HCT116 (cell line): ENCODE measurements around the gene MCL1. TPM values are rescaled to one million over a fixed set of nuclear protein-coding genes. Genes with fewer than 3 reads are reported as not detected.

Experiments used
- ATAC-seq: fragments of 200-7000 bp; cut with Tn5 transposase; 2 replicates; pipeline ENCODE4 v1.9.1; 2020; ENCODE audit warnings: mild to moderate bottlenecking, moderate library complexity
- BruUV-seq: library from RNA; stranded (reverse); fragments of 400-500 nt; replicated peaks from 2 replicates; lab custom pipeline; 2021; lab: Mats Ljungman, UMichigan
- CTCF ChIA-PET: fragments of 300-600 bp; sonication (Branson Sonifier 250); formaldehyde crosslinking; loops from one replicate; lab custom pipeline; 2021; ENCODE audit warnings: antibody characterized with exemption; lab: Charles Lee
- POLR2A ChIA-PET: fragments of 300-600, 350-600 bp; sonication (Branson Sonifier 250); formaldehyde crosslinking; loops from one replicate; lab custom pipeline; 2021; ENCODE audit warnings: antibody characterized with exemption; lab: Charles Lee
- RAD21 ChIA-PET, 2 experiments: fragments of 300-600 bp; sonication (Branson Sonifier 250); formaldehyde crosslinking; loops; one replicate each; lab custom pipeline; 2023; ENCODE audit warnings: low total read pairs in 2 of 2; ENCODE audit not compliant: uncharacterized antibody in 2 of 2, unreplicated experiment in 2 of 2, low non-redundant PET in 1 of 2; lab: Charles Lee
- DNase-seq: peaks from one replicate; pipeline ENCODE4 v3.0.0-alpha.2; 2010; ENCODE audit warnings: low read depth, low spot score
- H2AFZ ChIP-seq: fragments of 200-600 bp; shearing (Covaris generic), sonication (generic); 2 replicates; pipeline ENCODE4 v1.6.1; 2017; ENCODE audit warnings: low read depth, mixed run types, mixed read lengths, antibody characterized with exemption, low read length; ENCODE audit not compliant: poor library complexity, severe bottlenecking
- H3K27ac ChIP-seq: 2 replicates; pipeline ENCODE4 v1.5.1; 2012; ENCODE audit warnings: low read depth, low read length
- H3K27me3 ChIP-seq: fragments of 200-600 bp; sonication (generic); 2 replicates; pipeline ENCODE4 v1.6.1; 2016; ENCODE audit warnings: mixed run types, low read length, mixed read lengths; ENCODE audit not compliant: insufficient read depth
- H3K36me3 ChIP-seq, 2 experiments: fragments of 200-500 bp in 1 of 2; fragments of 200-600 bp in 1 of 2; sonication (Bioruptor generic) in 1 of 2; sonication (generic) in 1 of 2; 2 replicates each; pipeline versions ENCODE4 v1.5.1 to v1.6.1; 2014 to 2016; ENCODE audit warnings: low read length in 2 of 2, inconsistent platforms in 1 of 2, mixed read lengths in 1 of 2, mixed run types in 1 of 2; ENCODE audit not compliant: insufficient read depth in 2 of 2, control insufficient read depth in 1 of 2
- H3K4me1 ChIP-seq, 2 experiments: fragments of 200-600 bp in 1 of 2; sonication (generic) in 1 of 2; 2 replicates each; pipeline versions ENCODE4 v1.5.1 to v1.6.1; 2012 to 2017; ENCODE audit warnings: low read length in 2 of 2, inconsistent platforms in 1 of 2, mild to moderate bottlenecking in 1 of 2, mixed read lengths in 1 of 2, mixed run types in 1 of 2, moderate library complexity in 1 of 2; ENCODE audit not compliant: insufficient read depth in 2 of 2, control insufficient read depth in 1 of 2
- H3K4me2 ChIP-seq: fragments of 200-600 bp; sonication (generic); 2 replicates; pipeline ENCODE4 v1.6.1; 2017; ENCODE audit warnings: mixed run types, low read length, mixed read lengths
- H3K4me3 ChIP-seq, 2 experiments: fragments of 200-600 bp in 1 of 2; sonication (generic) in 1 of 2; replicated peaks in 1 of 2; 2 replicates each; pipeline ENCODE4 v1.5.1; 2011 to 2016; ENCODE audit warnings: low read length in 2 of 2, control low read depth in 1 of 2, low read depth in 1 of 2, mild to moderate bottlenecking in 1 of 2, mixed read lengths in 1 of 2, mixed run types in 1 of 2
- H3K79me2 ChIP-seq: fragments of 200-600 bp; sonication (generic); 2 replicates; pipeline ENCODE4 v1.6.1; 2017; ENCODE audit warnings: mild to moderate bottlenecking, mixed run types, low read length, moderate library complexity, mixed read lengths; ENCODE audit not compliant: insufficient read depth
- H3K9ac ChIP-seq: fragments of 200-600 bp; sonication (generic); 2 replicates; pipeline ENCODE4 v1.6.1; 2016; ENCODE audit warnings: low read length, mixed read lengths
- H3K9me2 ChIP-seq: fragments of 200-600 bp; sonication (generic), shearing (Covaris generic); 2 replicates; pipeline ENCODE4 v1.6.1; 2017; ENCODE audit warnings: mixed run types, mild to moderate bottlenecking, moderate library complexity; ENCODE audit not compliant: insufficient read depth
- H3K9me3 ChIP-seq, 2 experiments: fragments of 200-500 bp in 1 of 2; fragments of 200-600 bp in 1 of 2; sonication (Bioruptor generic) in 1 of 2; sonication (generic) in 1 of 2; 2 replicates each; pipeline ENCODE4 v1.6.1; 2014 to 2017; ENCODE audit warnings: low read length in 2 of 2, mixed read lengths in 2 of 2, inconsistent platforms in 1 of 2, low read depth in 1 of 2, mild to moderate bottlenecking in 1 of 2, mixed run types in 1 of 2, moderate library complexity in 1 of 2; ENCODE audit not compliant: control insufficient read depth in 1 of 2, insufficient read depth in 1 of 2
- H4K20me1 ChIP-seq: fragments of 200-600 bp; sonication (generic), shearing (Covaris generic); 2 replicates; pipeline ENCODE4 v1.6.1; 2017; ENCODE audit warnings: mixed run types, mild to moderate bottlenecking, moderate library complexity; ENCODE audit not compliant: insufficient read depth
- ATF3 ChIP-seq: IDR thresholded peaks from 2 replicates; pipeline ENCODE4 v1.6.1; 2012
- CBX3 ChIP-seq: IDR thresholded peaks from 2 replicates; pipeline ENCODE4 v1.6.1; 2012; ENCODE audit warnings: low read depth
- CEBPB ChIP-seq: IDR thresholded peaks from 2 replicates; pipeline ENCODE4 v1.6.1; 2012; ENCODE audit warnings: low read depth
- CTCF ChIP-seq, 3 experiments: fragments of 200-600 bp in 1 of 3; sonication (generic) in 1 of 3; IDR thresholded peaks in 2 of 3; conservative IDR thresholded peaks in 1 of 3; 2 replicates each; pipeline ENCODE4 v1.5.1; 2012 to 2017; ENCODE audit warnings: low read depth in 2 of 3, low read length in 2 of 3, antibody characterized with exemption in 1 of 3, borderline replicate concordance in 1 of 3, control low read depth in 1 of 3, mild to moderate bottlenecking in 1 of 3, mixed read lengths in 1 of 3, mixed run types in 1 of 3, moderate library complexity in 1 of 3; ENCODE audit not compliant: insufficient read depth in 1 of 3
- EGR1 ChIP-seq: IDR thresholded peaks from 2 replicates; pipeline ENCODE4 v1.6.1; 2012; ENCODE audit warnings: low read depth
- ELF1 ChIP-seq: IDR thresholded peaks from 2 replicates; pipeline ENCODE4 v1.6.1; 2012; ENCODE audit warnings: low read depth, borderline replicate concordance
- EZH2 ChIP-seq: fragments of 200-600 bp; sonication (generic); IDR thresholded peaks from 2 replicates; pipeline ENCODE4 v1.6.1; 2017; ENCODE audit warnings: antibody characterized with exemption, mixed run types
- EZH2phosphoT487 ChIP-seq: fragments of 200-600 bp; IDR thresholded peaks from 2 replicates; pipeline ENCODE4 v1.6.1; 2018; ENCODE audit warnings: antibody characterized with exemption, borderline replicate concordance
- FOSL1 ChIP-seq: IDR thresholded peaks from 2 replicates; pipeline ENCODE4 v1.6.1; 2012; ENCODE audit warnings: low read depth
- MAX ChIP-seq: IDR thresholded peaks from 2 replicates; pipeline ENCODE4 v1.6.1; 2012
- POLR2AphosphoS5 ChIP-seq: IDR thresholded peaks from 2 replicates; pipeline ENCODE4 v1.6.1; 2011; ENCODE audit warnings: mild to moderate bottlenecking, low read depth, low read length, moderate library complexity
- RAD21 ChIP-seq: IDR thresholded peaks from 2 replicates; pipeline ENCODE4 v1.6.1; 2012; ENCODE audit warnings: low read depth, mild to moderate bottlenecking
- REST ChIP-seq: IDR thresholded peaks from 2 replicates; pipeline ENCODE4 v1.6.1; 2012; ENCODE audit warnings: low read depth
- SP1 ChIP-seq: IDR thresholded peaks from 2 replicates; pipeline ENCODE4 v1.6.1; 2012; ENCODE audit warnings: low read depth
- SRF ChIP-seq: IDR thresholded peaks from 2 replicates; pipeline ENCODE4 v1.6.1; 2012; ENCODE audit warnings: low read depth
- YY1 ChIP-seq: IDR thresholded peaks from 2 replicates; pipeline ENCODE4 v1.6.1; 2011; ENCODE audit warnings: low read length, low read depth, moderate library complexity, mild to moderate bottlenecking; ENCODE audit not compliant: insufficient replicate concordance; ENCODE audit errors: extremely low read depth
- ZBTB33 ChIP-seq: IDR thresholded peaks from 2 replicates; pipeline ENCODE4 v1.6.1; 2011; ENCODE audit warnings: mild to moderate bottlenecking, low read length, moderate library complexity; ENCODE audit not compliant: insufficient replicate concordance; ENCODE audit errors: extremely low read depth
- ZFX ChIP-seq: fragments of 450-650 bp; IDR thresholded peaks from 2 replicates; pipeline ENCODE4 v1.6.1; 2017
- ZNF274 ChIP-seq: fragments of 200-500 bp; sonication (Bioruptor generic); IDR thresholded peaks from 2 replicates; pipeline ENCODE4 v1.6.1; 2014; ENCODE audit warnings: mild to moderate bottlenecking, low read depth, low read length, inconsistent platforms
- intact Hi-C: fragments of 100-400 bp; cut with micrococcal nuclease; formaldehyde crosslinking; loops from 2 replicates; pipeline ENCODE4 v1.10.0; 2022
- total RNA-seq: library from RNA; stranded (reverse); gene quantifications from one replicate; pipeline ENCODE4 v1.2.1, GENCODE V29; 2021; ENCODE audit not compliant: unreplicated experiment

Gene MCL1
- total RNA-seq, 1 experiment from 2014 or later: 146 TPM

GRCh38 chr1:150576794-150577556 lies 2.4 kb downstream of the MCL1 start:
- RAD21 ChIA-PET: no interaction called here
- Histone ChIP-seq H3K9me2 (no peaks in the 10 kb centered on the region), H3K36me3 (peaks cover 35 to 58% of the 10 kb centered on the region in 2 experiments), H4K20me1 (peaks cover 58% of the 10 kb centered on the region), H2AFZ (no peak overlapping the region), H3K9me3 (no peaks in the 10 kb centered on the region), H3K4me3 (peak overlapping the region; percentile 71 to 80; a peak in 2 of 4 replicates), H3K4me2 (peak overlapping the region; percentile 86), H3K9ac (peak overlapping the region; percentile 86), H3K27ac (no peak overlapping the region), H3K4me1 (peaks cover 33 to 65% of the 10 kb centered on the region in 2 experiments), H3K79me2 (peaks cover 82% of the 10 kb centered on the region), H3K27me3 (no peaks in the 10 kb centered on the region)
- no peak for ATAC-seq
- no peak for DNase-seq
- CTCF ChIA-PET: no interaction called here
- POLR2A ChIA-PET: interaction anchor here (1.5 to 1.6 kb wide), 3 partner anchors 9 to 28 kb away, joined by 3 to 5 read pairs (median 4); no protein-coding TSS in a partner anchor
- BruUV-seq: no TSS peak
- intact Hi-C loops: loop anchor here (5.0 kb wide), 1 partner anchor 400 kb away; no protein-coding TSS in a partner anchor
- no peak; the same call in 1 of the 2 replicates for TF ChIP-seq POLR2AphosphoS5
- no peak for TF ChIP-seq RAD21
- TF ChIP-seq REST: no peak
- TF ChIP-seq EZH2: no peak
- TF ChIP-seq SP1: no peak
- TF ChIP-seq CBX3: no peak
- TF ChIP-seq EZH2phosphoT487: no peak
- TF ChIP-seq ZFX: no peak
- no peak for TF ChIP-seq ATF3
- no peak for TF ChIP-seq FOSL1
- TF ChIP-seq MAX: no peak
- TF ChIP-seq ZNF274: no peak
- TF ChIP-seq ZBTB33: no peak
- TF ChIP-seq SRF: no peak
- no peak for TF ChIP-seq YY1
- no peak for TF ChIP-seq CEBPB
- TF ChIP-seq EGR1: no peak
- no peak for TF ChIP-seq ELF1
- TF ChIP-seq CTCF (IDR thresholded peaks at IDR 0.05 in 2 of 3, conservative IDR thresholded peaks at IDR 0.05 in 1 of 3; ENCODE audit: borderline replicate concordance in 1 of 3, insufficient read depth in 1 of 3, low read depth in 2 of 3, low read length in 2 of 3): no peak
